ENCODE results near the gene SNX8.

SNX8 gene

DNA sequence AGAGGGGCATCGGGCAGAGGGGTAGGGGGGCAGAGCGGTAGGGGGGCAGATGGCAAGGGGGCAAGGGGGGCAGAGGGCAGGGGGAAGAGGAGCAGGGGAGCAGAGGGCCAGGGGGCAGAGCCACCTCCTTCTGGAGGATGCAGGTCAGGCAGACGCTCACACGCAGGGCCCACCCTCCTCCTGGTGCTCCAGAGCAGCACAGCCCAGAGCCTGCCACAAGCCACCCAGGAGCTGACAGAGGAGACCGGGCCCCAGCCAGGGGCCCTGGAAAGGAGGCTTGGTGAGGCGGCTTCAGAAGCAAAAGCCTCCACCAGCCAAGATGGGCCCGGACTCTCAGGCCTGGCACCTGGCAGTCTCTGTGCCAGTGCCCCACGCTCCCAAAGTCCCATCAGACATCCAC is 94.6 kb downstream of the SNX8 start:
- no peak for DNase-seq

DNA sequence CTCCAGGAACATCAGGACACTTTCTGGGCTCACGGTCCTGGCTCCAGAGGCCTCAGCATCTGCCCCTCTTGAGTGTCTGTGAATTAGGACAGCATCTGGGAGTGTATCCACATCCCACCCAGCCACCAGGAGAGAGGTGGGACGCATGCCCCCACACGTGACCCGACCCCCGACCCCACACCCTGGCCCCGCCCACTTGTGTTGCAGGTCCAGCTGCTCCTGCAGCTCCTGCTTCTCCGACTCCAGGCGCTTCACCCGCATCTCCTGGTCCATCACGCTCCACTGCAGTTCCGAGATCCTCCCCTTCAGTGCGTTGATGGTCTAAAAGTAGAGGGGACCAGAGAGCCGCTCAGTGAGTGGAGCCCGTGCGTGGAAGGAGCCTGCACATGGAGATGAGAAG is 95.1 kb downstream of the SNX8 start:
- DNase-seq: no peak

- no peak for DNase-seq
These were observed 95.8 kb downstream of the SNX8 start for GRCh38 chr7:2218444-2218785.

- DNase-seq: no peak
These were observed 96.4 kb downstream of the SNX8 start for GRCh38 chr7:2217716-2218443.

- DNase-seq: no peak
These were observed 97.0 kb downstream of the SNX8 start for GRCh38 chr7:2217206-2217605.

GRCh38 chr7:2215851-2216250 is 98.4 kb downstream of the SNX8 start:
- DNase-seq: no peak

- DNase-seq: no peak
These were observed 99.6 kb downstream of the SNX8 start for GRCh38 chr7:2214636-2215035.

- no peak for DNase-seq
These were observed 100.6 kb downstream of the SNX8 start for GRCh38 chr7:2213551-2214215.

GRCh38 chr7:2212906-2213305 is 101.3 kb downstream of the SNX8 start:
- DNase-seq: no peak

- no peak for DNase-seq
These were observed 102.3 kb downstream of the SNX8 start for GRCh38 chr7:2211926-2212325.

DNA sequence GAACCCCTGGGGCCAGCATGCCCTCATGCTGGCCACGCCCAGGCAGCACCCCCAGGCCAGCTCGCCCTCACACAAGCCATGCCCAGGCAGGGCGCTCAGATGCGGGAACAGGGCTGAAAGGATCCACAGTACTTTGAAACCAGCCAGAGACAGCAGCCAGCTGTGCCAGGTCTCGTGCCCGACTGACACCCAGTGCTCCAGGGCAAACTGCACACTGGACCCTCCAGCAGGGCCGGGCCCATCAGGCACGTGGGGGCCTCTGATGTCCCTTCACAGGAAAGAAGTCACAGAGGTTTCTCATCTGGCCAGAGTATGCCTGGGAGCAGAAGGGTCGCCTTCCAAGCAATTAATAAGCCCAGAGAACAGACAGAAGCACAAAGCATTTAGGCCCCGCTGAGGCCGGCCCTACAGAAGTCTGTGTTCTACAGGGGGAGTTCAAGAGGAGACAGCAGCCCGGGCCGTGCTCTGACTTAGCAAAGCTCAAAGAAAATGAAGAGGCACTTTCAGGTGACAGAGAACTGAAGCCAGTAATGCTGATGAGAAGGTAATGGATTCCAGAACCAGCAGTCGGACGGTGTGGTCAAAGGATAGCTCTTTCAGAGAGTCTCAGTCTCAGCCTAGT is 102.9 kb downstream of the SNX8 start:
- DNase-seq: no peak

DNA sequence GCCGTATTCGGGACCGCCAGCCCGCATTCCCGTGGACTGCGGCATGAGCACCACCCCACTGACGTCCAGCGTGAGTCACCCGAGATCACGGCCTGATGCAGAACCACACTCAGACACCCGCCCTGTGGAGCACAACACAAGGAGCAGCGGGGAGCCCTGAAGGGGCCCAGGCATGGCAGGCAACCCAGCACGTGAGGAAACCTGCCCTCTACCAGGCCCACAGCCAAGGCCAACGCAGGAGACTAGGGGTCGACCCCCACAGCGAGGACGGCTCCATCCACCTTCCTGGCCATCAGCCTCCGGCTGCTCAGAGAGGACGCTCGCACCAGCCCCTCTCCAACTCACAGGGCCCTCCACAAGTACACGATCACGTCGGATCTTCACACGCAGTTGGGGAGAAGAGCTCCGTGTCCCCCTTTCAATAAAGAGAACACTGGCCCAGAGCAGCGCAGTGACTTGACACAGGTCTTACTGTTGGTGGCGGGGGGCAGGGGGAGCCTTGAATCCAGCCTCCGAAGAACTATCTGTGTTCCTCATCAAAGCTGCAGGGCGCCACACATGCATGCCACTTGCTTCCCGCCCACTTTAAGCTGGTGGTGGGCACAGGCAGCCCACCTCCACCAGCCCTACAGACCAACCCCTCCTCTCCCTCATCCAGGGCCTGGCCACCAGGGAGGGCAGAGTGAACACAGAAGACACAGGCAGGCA is 103.5 kb downstream of the SNX8 start:
- no peak for DNase-seq

DNA sequence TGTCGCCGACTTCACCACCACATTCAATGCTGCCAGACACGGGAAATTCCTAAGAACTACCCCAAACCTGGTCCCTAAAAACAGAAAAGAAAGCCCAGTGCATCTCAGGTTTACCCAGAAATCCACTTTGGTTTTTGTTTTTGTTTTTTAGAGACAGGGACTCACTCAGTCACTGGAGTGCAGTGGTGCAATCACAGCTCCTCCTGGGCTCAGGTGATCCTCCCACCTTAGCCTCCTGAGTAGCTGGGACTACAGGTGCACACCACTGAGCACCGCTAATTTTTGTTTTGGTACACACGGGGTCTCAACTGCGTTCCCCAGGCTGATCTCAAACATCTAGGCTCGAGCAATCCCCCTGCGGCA is 104.3 kb downstream of the SNX8 start:
- no peak for DNase-seq

DNA sequence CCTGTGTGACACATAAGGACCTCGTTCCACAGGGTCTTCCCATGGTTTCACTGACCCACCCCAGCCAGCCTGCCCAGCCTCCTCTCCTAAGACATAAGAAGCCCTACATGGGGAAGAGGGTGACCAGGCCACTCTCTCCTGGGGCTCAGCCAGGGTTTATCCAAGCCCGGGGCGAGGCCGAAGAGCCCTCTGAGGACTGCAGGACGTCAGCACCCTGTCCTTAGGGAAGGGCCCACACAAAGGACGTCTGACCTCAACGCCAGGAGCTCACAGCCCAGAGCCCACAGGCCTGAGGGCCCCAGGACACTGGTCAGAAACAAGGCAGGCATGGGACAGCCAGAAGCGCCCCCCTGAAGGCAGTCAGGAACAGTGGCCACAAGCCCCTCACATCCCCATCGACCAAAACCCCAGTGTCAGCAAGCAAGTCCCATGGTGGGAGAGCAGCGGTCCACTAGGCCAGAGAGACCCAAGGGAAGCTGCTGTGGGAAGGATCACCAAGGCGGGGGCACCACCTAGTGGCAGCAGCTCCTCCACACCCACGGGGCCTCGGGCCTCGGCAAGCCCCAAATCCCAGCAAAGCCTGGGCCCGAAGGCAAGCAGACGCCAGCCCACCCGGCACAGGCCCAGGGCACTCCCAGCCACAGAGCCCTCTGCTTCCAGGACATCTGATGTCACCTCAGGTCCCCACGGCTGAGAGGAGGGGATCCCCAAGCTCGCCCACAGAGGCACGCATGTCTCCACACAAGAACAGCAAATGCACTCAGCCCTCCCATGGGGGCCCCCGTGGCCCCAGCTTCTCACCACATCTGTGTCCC is 104.9 kb downstream of the SNX8 start:
- DNase-seq: peak; percentile 26 to 54

- no peak for DNase-seq
These were observed 105.5 kb downstream of the SNX8 start for GRCh38 chr7:2208712-2209111.

- DNase-seq: no peak
These were observed 109.0 kb downstream of the SNX8 start for GRCh38 chr7:2205036-2205780.

DNA sequence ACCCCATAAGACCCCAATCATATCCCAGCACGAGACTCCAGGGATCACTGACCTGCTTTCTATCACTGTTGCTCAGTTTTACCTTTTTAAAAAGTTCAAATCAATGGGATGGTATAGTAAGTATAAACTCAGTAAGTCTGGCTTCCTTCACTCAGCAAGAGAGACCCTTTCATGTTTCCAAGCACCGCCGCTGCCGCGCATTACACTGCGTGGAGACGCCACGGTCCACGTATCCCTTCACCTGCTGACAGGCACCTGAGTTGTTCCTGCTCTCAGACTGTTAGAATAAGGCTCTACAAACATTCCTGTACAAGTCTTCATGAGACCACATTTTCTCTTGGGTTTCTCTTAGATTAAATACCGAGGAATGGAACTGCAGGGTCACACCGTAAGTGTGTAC is 109.8 kb downstream of the SNX8 start:
- no peak for DNase-seq

DNA sequence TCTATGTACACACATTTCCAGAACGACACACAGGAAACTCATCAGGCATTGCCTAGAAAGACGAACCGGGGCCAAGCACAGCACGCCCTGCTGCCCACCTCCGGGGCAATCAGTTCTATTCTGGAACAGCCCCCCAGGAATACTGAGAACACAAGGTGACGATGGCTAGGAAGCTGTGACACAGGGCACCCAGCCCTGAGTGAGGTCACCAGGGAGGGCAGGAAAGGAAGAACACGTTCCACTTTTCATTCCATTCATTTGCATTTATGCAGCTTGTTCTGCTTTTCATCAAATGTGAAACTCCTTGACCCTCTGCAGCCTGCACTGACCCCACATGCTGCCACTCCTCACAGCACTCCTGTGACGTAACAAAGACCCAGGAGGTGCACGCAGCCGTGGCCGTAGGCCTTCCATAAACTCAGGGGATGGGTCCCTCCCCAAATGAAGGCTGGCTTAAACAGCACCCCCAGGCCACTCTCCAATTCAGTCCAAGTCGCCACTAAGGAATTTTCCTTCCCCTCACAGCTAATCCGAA is 110.4 kb downstream of the SNX8 start:
- no peak for DNase-seq

- no peak for DNase-seq
These were observed 111.1 kb downstream of the SNX8 start for GRCh38 chr7:2202901-2203765.

GRCh38 chr7:2202361-2202761 is 111.9 kb downstream of the SNX8 start:
- no peak for DNase-seq
